Body of pancreas (tissue), 4 donors: Measurements from ENCODE around the gene SPATS2.

Source experiments
- POLR2A ChIP-seq, 3 donors: fragments of 450-650 bp; IDR thresholded peaks; one replicate each; pipeline ENCODE4 v1.6.1; 2016; ENCODE audit warnings: antibody characterized with exemption in 3 of 3, mild to moderate bottlenecking in 2 of 3
- TF ChIP-seq, protein P1 (sequence below), 7 experiments: fragments of 450-650 bp in 4 of 7; fragments of 200-600 bp in 3 of 7; sonication (generic) in 3 of 7; IDR thresholded peaks; one replicate each; pipeline ENCODE4 v1.5.1; 2016 to 2019; ENCODE audit warnings: antibody characterized with exemption in 7 of 7

- no peak for TF ChIP-seq POLR2A (IDR thresholded peaks at IDR 0.05)
- TF ChIP-seq, protein P1, sequence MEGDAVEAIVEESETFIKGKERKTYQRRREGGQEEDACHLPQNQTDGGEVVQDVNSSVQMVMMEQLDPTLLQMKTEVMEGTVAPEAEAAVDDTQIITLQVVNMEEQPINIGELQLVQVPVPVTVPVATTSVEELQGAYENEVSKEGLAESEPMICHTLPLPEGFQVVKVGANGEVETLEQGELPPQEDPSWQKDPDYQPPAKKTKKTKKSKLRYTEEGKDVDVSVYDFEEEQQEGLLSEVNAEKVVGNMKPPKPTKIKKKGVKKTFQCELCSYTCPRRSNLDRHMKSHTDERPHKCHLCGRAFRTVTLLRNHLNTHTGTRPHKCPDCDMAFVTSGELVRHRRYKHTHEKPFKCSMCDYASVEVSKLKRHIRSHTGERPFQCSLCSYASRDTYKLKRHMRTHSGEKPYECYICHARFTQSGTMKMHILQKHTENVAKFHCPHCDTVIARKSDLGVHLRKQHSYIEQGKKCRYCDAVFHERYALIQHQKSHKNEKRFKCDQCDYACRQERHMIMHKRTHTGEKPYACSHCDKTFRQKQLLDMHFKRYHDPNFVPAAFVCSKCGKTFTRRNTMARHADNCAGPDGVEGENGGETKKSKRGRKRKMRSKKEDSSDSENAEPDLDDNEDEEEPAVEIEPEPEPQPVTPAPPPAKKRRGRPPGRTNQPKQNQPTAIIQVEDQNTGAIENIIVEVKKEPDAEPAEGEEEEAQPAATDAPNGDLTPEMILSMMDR (IDR thresholded peaks at IDR 0.05) = no peak
These were observed 181.8 kb downstream of the SPATS2 start for GRCh38 chr12:49548822-49549648.
